HepG2 (cell line): ENCODE data around the gene ERMP1. TPM values are rescaled to one million over a fixed set of nuclear protein-coding genes. Genes with fewer than 3 reads are reported as not detected.

Source experiments
- ATM ChIP-seq: fragments of 450-650 bp; IDR thresholded peaks from 2 replicates; pipeline ENCODE4 v1.7.1; 2017; ENCODE audit warnings: mild to moderate bottlenecking, borderline replicate concordance
- DNMT1 ChIP-seq: sonication (generic); formaldehyde crosslinking; IDR thresholded peaks from 2 replicates; pipeline ENCODE4 v1.5.1; 2020; ENCODE audit warnings: mild to moderate bottlenecking, missing genetic modification reagents
- HNRNPH1 ChIP-seq: fragments of 200-400 bp; formaldehyde crosslinking; optimal IDR thresholded peaks from 2 replicates; pipeline ENCODE3; 2017; ENCODE audit warnings: mild to moderate bottlenecking, low read depth, low read length
- KLF12 ChIP-seq: sonication (generic); formaldehyde crosslinking; IDR thresholded peaks from 2 replicates; pipeline ENCODE4 v1.4.0; 2020; ENCODE audit warnings: missing genetic modification reagents, borderline replicate concordance
- NCOR1 ChIP-seq: fragments of 200-600 bp; sonication (generic); IDR thresholded peaks from 2 replicates; pipeline ENCODE4 v1.7.0; 2017; ENCODE audit warnings: antibody characterized with exemption, low read length, borderline replicate concordance
- RARA ChIP-seq: IDR thresholded peaks from 2 replicates; pipeline ENCODE4 v1.6.1; 2016; ENCODE audit warnings: missing genetic modification reagents, missing compliant biosample characterization
- SMC3 ChIP-seq: IDR thresholded peaks from 2 replicates; pipeline ENCODE4 v1.6.1; 2011; ENCODE audit warnings: low read length, improper control_type of control experiment
- SP5 ChIP-seq: IDR thresholded peaks from 2 replicates; pipeline ENCODE4 v1.6.1; 2016; ENCODE audit warnings: low read depth, borderline replicate concordance
- ZBTB7A ChIP-seq: sonication (generic); formaldehyde crosslinking; IDR thresholded peaks from 2 replicates; pipeline ENCODE4 v1.8.0; 2022; ENCODE audit warnings: mild to moderate bottlenecking, missing genetic modification reagents
- ZC3H13 ChIP-seq: sonication (generic); formaldehyde crosslinking; IDR thresholded peaks from 2 replicates; pipeline ENCODE4 v1.8.1; 2023; ENCODE audit warnings: mild to moderate bottlenecking, missing genetic modification reagents, moderate library complexity
- ZKSCAN8 ChIP-seq: IDR thresholded peaks from 2 replicates; pipeline ENCODE4 v1.6.1; 2016; ENCODE audit warnings: borderline replicate concordance, missing genetic modification reagents, missing compliant biosample characterization
- ZNF607 ChIP-seq: sonication (generic); formaldehyde crosslinking; IDR thresholded peaks from 2 replicates; pipeline ENCODE4 v1.5.1; 2020; ENCODE audit warnings: missing genetic modification reagents, mild to moderate bottlenecking, borderline replicate concordance
- ZNF614 ChIP-seq: IDR thresholded peaks from 2 replicates; pipeline ENCODE4 v1.6.1; 2018; ENCODE audit warnings: missing biosample characterization, missing genetic modification reagents, inconsistent platforms, borderline replicate concordance
- ZNF768 ChIP-seq: sonication (generic); formaldehyde crosslinking; IDR thresholded peaks from 2 replicates; pipeline ENCODE4 v1.4.0; 2020; ENCODE audit warnings: missing genetic modification reagents
- ZSCAN12 ChIP-seq: sonication (generic); formaldehyde crosslinking; IDR thresholded peaks from 2 replicates; pipeline ENCODE4 v1.9.0; 2021; ENCODE audit warnings: mild to moderate bottlenecking, missing genetic modification reagents
- polyA plus RNA-seq, 8 experiments: library from polyadenylated mRNA; depleted of rRNA in 3 of 8; stranded (reverse) in 7 of 8; unstranded in 1 of 8; fragments of >200 nt; fragmentation: Illumina TruSeq in 4 of 8; extraction: Trizol in 4 of 8; gene quantifications; 2 replicates each; pipeline versions ENCODE4 v1.2.1 to v1.2.3, GENCODE V29; 2011 to 2016; ENCODE audit warnings: low read depth in 4 of 8, missing spikeins in 1 of 8, mixed read lengths in 1 of 8; ENCODE audit not compliant: insufficient read depth in 1 of 8
- total RNA-seq, 5 experiments: library from RNA; depleted of rRNA; stranded (reverse); fragments of >200 nt; fragmentation: Illumina TruSeq; extraction: Trizol; gene quantifications; 2 replicates each; pipeline ENCODE4 v1.2.3, GENCODE V29; 2016; ENCODE audit warnings: low read depth in 1 of 5
- TF ChIP-seq, protein P1 (sequence below): IDR thresholded peaks from 2 replicates; pipeline ENCODE4 v1.6.1; 2016; ENCODE audit warnings: low read depth, missing genetic modification reagents, missing compliant biosample characterization
- TF ChIP-seq, protein P2 (sequence below): sonication (generic); formaldehyde crosslinking; conservative IDR thresholded peaks from 2 replicates; pipeline ENCODE4 v1.4.0; 2020; ENCODE audit warnings: missing genetic modification reagents
- TF ChIP-seq, protein P3 (sequence below): sonication (generic); formaldehyde crosslinking; IDR thresholded peaks from 2 replicates; pipeline ENCODE4; 2020; ENCODE audit warnings: missing genetic modification reagents, mild to moderate bottlenecking, borderline replicate concordance

Gene ERMP1
- total and polyA plus RNA-seq, 2 of the 13 experiments (the other 11 are each of a cell fraction or from before 2014, with no cell fraction given) = 40.9 to 65.4 TPM

DNA sequence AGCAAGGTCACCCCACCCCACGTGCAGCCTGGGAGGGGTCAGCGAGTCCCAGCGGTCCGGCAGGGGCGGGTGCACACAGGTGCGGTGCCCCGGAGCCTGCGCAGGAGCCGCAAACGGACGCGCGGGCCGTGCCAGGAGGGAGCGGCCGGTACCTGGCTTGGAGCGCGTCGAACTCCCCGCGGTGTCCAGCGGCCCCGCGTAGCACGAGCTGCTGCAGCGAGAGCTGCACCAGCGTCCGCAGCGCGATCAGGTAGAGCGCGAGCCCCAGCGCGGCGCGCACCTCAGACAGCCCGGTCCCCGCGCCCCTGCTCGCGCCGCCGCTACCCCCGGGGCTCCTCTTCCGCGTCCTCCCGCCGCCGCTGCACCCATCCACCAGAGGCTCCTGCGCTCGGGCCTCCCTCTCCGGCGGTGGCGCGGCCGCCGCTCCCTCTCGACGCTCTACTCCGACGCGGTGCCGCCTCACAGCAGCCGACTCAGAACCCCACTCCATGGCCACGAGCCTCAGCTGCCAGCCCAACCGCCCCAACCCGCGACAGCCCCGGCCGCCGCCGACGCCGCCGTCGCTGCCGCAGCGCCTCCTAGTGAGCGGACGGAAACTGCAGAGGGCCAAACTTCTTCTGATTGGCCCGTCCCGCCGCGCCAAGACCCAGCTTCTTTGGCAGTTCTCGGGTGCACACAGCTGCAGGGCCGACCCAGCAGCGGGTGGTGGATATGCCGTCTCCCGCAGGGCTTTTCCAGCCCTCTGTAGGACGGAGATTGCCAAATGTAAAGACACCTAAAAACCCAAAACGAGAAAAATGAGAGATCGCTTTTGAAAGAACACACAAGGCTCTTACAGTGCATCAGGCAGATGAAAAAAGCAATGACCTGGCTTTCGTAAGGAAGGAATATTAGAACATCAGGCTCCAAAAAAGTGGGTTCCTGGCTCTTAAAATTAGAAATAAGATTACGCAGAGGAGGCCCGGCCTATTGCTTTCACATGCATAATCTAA, at the start of gene ERMP1 (continued):
- TF ChIP-seq, protein P1, sequence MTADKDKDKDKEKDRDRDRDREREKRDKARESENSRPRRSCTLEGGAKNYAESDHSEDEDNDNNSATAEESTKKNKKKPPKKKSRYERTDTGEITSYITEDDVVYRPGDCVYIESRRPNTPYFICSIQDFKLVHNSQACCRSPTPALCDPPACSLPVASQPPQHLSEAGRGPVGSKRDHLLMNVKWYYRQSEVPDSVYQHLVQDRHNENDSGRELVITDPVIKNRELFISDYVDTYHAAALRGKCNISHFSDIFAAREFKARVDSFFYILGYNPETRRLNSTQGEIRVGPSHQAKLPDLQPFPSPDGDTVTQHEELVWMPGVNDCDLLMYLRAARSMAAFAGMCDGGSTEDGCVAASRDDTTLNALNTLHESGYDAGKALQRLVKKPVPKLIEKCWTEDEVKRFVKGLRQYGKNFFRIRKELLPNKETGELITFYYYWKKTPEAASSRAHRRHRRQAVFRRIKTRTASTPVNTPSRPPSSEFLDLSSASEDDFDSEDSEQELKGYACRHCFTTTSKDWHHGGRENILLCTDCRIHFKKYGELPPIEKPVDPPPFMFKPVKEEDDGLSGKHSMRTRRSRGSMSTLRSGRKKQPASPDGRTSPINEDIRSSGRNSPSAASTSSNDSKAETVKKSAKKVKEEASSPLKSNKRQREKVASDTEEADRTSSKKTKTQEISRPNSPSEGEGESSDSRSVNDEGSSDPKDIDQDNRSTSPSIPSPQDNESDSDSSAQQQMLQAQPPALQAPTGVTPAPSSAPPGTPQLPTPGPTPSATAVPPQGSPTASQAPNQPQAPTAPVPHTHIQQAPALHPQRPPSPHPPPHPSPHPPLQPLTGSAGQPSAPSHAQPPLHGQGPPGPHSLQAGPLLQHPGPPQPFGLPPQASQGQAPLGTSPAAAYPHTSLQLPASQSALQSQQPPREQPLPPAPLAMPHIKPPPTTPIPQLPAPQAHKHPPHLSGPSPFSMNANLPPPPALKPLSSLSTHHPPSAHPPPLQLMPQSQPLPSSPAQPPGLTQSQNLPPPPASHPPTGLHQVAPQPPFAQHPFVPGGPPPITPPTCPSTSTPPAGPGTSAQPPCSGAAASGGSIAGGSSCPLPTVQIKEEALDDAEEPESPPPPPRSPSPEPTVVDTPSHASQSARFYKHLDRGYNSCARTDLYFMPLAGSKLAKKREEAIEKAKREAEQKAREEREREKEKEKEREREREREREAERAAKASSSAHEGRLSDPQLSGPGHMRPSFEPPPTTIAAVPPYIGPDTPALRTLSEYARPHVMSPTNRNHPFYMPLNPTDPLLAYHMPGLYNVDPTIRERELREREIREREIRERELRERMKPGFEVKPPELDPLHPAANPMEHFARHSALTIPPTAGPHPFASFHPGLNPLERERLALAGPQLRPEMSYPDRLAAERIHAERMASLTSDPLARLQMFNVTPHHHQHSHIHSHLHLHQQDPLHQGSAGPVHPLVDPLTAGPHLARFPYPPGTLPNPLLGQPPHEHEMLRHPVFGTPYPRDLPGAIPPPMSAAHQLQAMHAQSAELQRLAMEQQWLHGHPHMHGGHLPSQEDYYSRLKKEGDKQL (CRISPR knock-in tag) = peak; percentile 49; the same call in 1 of the 2 replicates
- no peak for TF ChIP-seq ATM
- peak; percentile 60; the same call in 1 of the 2 replicates for TF ChIP-seq ZKSCAN8 (CRISPR knock-in tag)
- peak; percentile 4; the same call in 1 of the 2 replicates for TF ChIP-seq SMC3
- TF ChIP-seq, protein P2, sequence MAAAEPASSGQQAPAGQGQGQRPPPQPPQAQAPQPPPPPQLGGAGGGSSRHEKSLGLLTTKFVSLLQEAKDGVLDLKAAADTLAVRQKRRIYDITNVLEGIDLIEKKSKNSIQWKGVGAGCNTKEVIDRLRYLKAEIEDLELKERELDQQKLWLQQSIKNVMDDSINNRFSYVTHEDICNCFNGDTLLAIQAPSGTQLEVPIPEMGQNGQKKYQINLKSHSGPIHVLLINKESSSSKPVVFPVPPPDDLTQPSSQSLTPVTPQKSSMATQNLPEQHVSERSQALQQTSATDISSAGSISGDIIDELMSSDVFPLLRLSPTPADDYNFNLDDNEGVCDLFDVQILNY (CRISPR knock-in tag) = peak; percentile 59; the same call in 1 of the 2 replicates
- TF ChIP-seq ZC3H13 (CRISPR knock-in tag) = no peak
- TF ChIP-seq ZNF607 (CRISPR knock-in tag) = peak; percentile 83
- peak; percentile 83 for TF ChIP-seq ZBTB7A (CRISPR knock-in tag)
- TF ChIP-seq ZNF614 = peak; percentile 64; the same call in 1 of the 2 replicates
- TF ChIP-seq NCOR1 = 0 out of 2 replicates have a peak, but pooled peaks have one; percentile 3
- TF ChIP-seq ZSCAN12 = 0 out of 2 replicates have a peak, but pooled peaks have one; percentile 48
- TF ChIP-seq, protein P3, sequence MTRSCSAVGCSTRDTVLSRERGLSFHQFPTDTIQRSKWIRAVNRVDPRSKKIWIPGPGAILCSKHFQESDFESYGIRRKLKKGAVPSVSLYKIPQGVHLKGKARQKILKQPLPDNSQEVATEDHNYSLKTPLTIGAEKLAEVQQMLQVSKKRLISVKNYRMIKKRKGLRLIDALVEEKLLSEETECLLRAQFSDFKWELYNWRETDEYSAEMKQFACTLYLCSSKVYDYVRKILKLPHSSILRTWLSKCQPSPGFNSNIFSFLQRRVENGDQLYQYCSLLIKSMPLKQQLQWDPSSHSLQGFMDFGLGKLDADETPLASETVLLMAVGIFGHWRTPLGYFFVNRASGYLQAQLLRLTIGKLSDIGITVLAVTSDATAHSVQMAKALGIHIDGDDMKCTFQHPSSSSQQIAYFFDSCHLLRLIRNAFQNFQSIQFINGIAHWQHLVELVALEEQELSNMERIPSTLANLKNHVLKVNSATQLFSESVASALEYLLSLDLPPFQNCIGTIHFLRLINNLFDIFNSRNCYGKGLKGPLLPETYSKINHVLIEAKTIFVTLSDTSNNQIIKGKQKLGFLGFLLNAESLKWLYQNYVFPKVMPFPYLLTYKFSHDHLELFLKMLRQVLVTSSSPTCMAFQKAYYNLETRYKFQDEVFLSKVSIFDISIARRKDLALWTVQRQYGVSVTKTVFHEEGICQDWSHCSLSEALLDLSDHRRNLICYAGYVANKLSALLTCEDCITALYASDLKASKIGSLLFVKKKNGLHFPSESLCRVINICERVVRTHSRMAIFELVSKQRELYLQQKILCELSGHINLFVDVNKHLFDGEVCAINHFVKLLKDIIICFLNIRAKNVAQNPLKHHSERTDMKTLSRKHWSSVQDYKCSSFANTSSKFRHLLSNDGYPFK (CRISPR knock-in tag) = no peak
- peak; percentile 59; the same call in 1 of the 2 replicates for TF ChIP-seq KLF12 (CRISPR knock-in tag)
- TF ChIP-seq RARA = peak; percentile 23; the same call in 1 of the 2 replicates
- TF ChIP-seq SP5 (CRISPR knock-in tag) = no peak
- no peak for TF ChIP-seq HNRNPH1
- peak; percentile 77; the same call in 1 of the 2 replicates for TF ChIP-seq DNMT1 (CRISPR knock-in tag)
- TF ChIP-seq ZNF768 (CRISPR knock-in tag) = peak; percentile 66
